B cell (primary cell): ENCODE data around the gene GRIK2.

Source experiments
- CTCF ChIP-seq: fragments of 200-600 bp; IDR thresholded peaks from one replicate; pipeline ENCODE4 v1.8.0; 2022; ENCODE audit warnings: antibody characterized with exemption, mild to moderate bottlenecking
- EZH2 ChIP-seq: IDR thresholded peaks from 2 replicates; pipeline ENCODE4 v1.6.1; 2012; ENCODE audit warnings: borderline replicate concordance, low read depth, mild to moderate bottlenecking, moderate library complexity, low read length; ENCODE audit not compliant: insufficient read depth, poor library complexity, severe bottlenecking

- TF ChIP-seq CTCF (no peak), EZH2 (no peak)
Observed at GRCh38 chr6:101386982-101387381, 6.5 kb upstream of the GRIK2 start.
